ENCODE data around the gene HMX1. TPM values are rescaled to one million over a fixed set of nuclear protein-coding genes. Genes with fewer than 3 reads are reported as not detected.

Gene HMX1
- total and polyA plus RNA-seq, 2 experiments from 2014 or later = not detected

- H3K4me3 ChIP-seq = no peak overlapping the region
- WGBS (ENCODE audit: low lambda C conversion rate, missing lambda C conversion rate) = 79% methylated on average over 8 of the region's 8 CpGs
Observed at GRCh38 chr4:8906668-8906970, 35.0 kb upstream of the HMX1 start.

GRCh38 chr4:8905773-8906667, 34.4 kb upstream of the HMX1 start:
- Histone ChIP-seq H3K36me3 (replicated peaks; ENCODE audit: insufficient read depth, low read depth) (no peaks in the 10 kb centered on the region), H3K4me1 (ENCODE audit: insufficient read depth) (no peaks in the 10 kb centered on the region), H2AFZ (no peak overlapping the region), H3K79me2 (no peaks in the 10 kb centered on the region), H3K27ac (no peak overlapping the region), H3K9me2 (replicated peaks; ENCODE audit: insufficient read depth) (no peaks in the 10 kb centered on the region), H3K4me2 (no peak overlapping the region), H3K9me3 (ENCODE audit: low read depth) (no peaks in the 10 kb centered on the region), H3K4me3 (no peak overlapping the region), H3K27me3 (no peaks in the 10 kb centered on the region), H4K20me1 (ENCODE audit: insufficient read depth, poor library complexity, severe bottlenecking) (no peaks in the 10 kb centered on the region)
- 90% methylated on average over 31 of the region's 33 CpGs for WGBS (ENCODE audit: low lambda C conversion rate, missing lambda C conversion rate)
- TF ChIP-seq CTCF (IDR thresholded peaks at IDR 0.05; ENCODE audit: poor library complexity) = no peak
- no peak for TF ChIP-seq EZH2phosphoT487 (IDR thresholded peaks at IDR 0.05; ENCODE audit: low read depth, severe bottlenecking, unreplicated experiment)
- TF ChIP-seq EZH2 (IDR thresholded peaks at IDR 0.05; ENCODE audit: borderline replicate concordance) = no peak
- no peak for DNase-seq (ENCODE audit: low spot score)

More at GRCh38 chr4:8906668-8906970, 35.0 kb upstream of the HMX1 start:
- H3K9me2 ChIP-seq (replicated peaks; ENCODE audit: insufficient read depth) = no peaks in the 10 kb centered on the region
- H3K27ac ChIP-seq = no peak overlapping the region
- no peaks in the 10 kb centered on the region for H4K20me1 ChIP-seq (ENCODE audit: insufficient read depth, poor library complexity, severe bottlenecking)
- no peaks in the 10 kb centered on the region for H3K27me3 ChIP-seq
- DNase-seq (ENCODE audit: low spot score) = no peak
- no peaks in the 10 kb centered on the region for H3K36me3 ChIP-seq (replicated peaks; ENCODE audit: insufficient read depth, low read depth)
- H3K4me2 ChIP-seq = no peak overlapping the region
- no peaks in the 10 kb centered on the region for H3K79me2 ChIP-seq
- no peak overlapping the region for H2AFZ ChIP-seq
- no peaks in the 10 kb centered on the region for H3K9me3 ChIP-seq (ENCODE audit: low read depth)
- H3K4me1 ChIP-seq (ENCODE audit: insufficient read depth) = no peaks in the 10 kb centered on the region
- no peak for TF ChIP-seq EZH2phosphoT487 (IDR thresholded peaks at IDR 0.05; ENCODE audit: low read depth, severe bottlenecking, unreplicated experiment)
- TF ChIP-seq EZH2 (IDR thresholded peaks at IDR 0.05; ENCODE audit: borderline replicate concordance) = no peak
- TF ChIP-seq CTCF (IDR thresholded peaks at IDR 0.05; ENCODE audit: poor library complexity) = no peak

- H3K4me1 ChIP-seq (ENCODE audit: insufficient read depth) = no peaks in the 10 kb centered on the region
- no peak overlapping the region for H3K4me2 ChIP-seq
- no peak overlapping the region for H3K4me3 ChIP-seq
- H3K36me3 ChIP-seq (replicated peaks; ENCODE audit: insufficient read depth, low read depth) = no peaks in the 10 kb centered on the region
- H2AFZ ChIP-seq = no peak overlapping the region
- no peak overlapping the region for H3K27ac ChIP-seq
- no peaks in the 10 kb centered on the region for H3K9me3 ChIP-seq (ENCODE audit: low read depth)
- no peaks in the 10 kb centered on the region for H3K9me2 ChIP-seq (replicated peaks; ENCODE audit: insufficient read depth)
- H3K27me3 ChIP-seq = no peaks in the 10 kb centered on the region
- no peaks in the 10 kb centered on the region for H3K79me2 ChIP-seq
- DNase-seq (ENCODE audit: low spot score) = no peak
- H4K20me1 ChIP-seq (ENCODE audit: insufficient read depth, poor library complexity, severe bottlenecking) = no peaks in the 10 kb centered on the region
- 80% methylated on average over 20 of the region's 20 CpGs for WGBS (ENCODE audit: low lambda C conversion rate, missing lambda C conversion rate)
- no peak for TF ChIP-seq EZH2phosphoT487 (IDR thresholded peaks at IDR 0.05; ENCODE audit: low read depth, severe bottlenecking, unreplicated experiment)
- no peak for TF ChIP-seq CTCF (IDR thresholded peaks at IDR 0.05; ENCODE audit: poor library complexity)
- TF ChIP-seq EZH2 (IDR thresholded peaks at IDR 0.05; ENCODE audit: borderline replicate concordance) = no peak
Observed at GRCh38 chr4:8905226-8905772, 33.7 kb upstream of the HMX1 start.

All from hepatocyte (in vitro differentiated cells).